Measurements from ENCODE around the gene RXRA. TPM values are rescaled to one million over a fixed set of nuclear protein-coding genes. Genes with fewer than 3 reads are reported as not detected.

Gene RXRA
- total RNA-seq, 1 experiment from 2014 or later, result 29.9 TPM

- H3K23me2 ChIP-seq (ENCODE audit: insufficient read length, low read depth, low read length, poor library complexity, severe bottlenecking), result no peaks in the 10 kb centered on the region
- no peaks in the 10 kb centered on the region for H3K27me3 ChIP-seq (ENCODE audit: insufficient read depth, low read length)
- H3K4me1 Mint-ChIP-seq, result peaks cover 4 to 16% of the 10 kb centered on the region in 2 experiments
- H2BK120ac ChIP-seq (ENCODE audit: low read depth, low read length, poor library complexity, severe bottlenecking), result no peak overlapping the region
- no peaks in the 10 kb centered on the region for H3K4me1 ChIP-seq (ENCODE audit: insufficient read depth, low read length)
- no peak overlapping the region for H2BK15ac ChIP-seq (ENCODE audit: low read depth, low read length)
- peaks cover 5% of the 10 kb centered on the region for H3K27me3 Mint-ChIP-seq (ENCODE audit: low read depth)
- H3K18ac ChIP-seq (ENCODE audit: insufficient read length, low read depth, low read length), result no peak overlapping the region
- no peak overlapping the region for H2BK20ac ChIP-seq (ENCODE audit: low read depth, low read length, poor library complexity, severe bottlenecking)
- peak overlapping the region in 1 of 3 experiments; percentile 68; a peak in 2 of 7 replicates for H3K27ac Mint-ChIP-seq
- no peak overlapping the region for H3K4me2 ChIP-seq (ENCODE audit: insufficient read depth, insufficient read length, low read length)
- no peak overlapping the region for H3T11ph ChIP-seq (ENCODE audit: low read length)
- no peak overlapping the region for H3K56ac ChIP-seq (ENCODE audit: insufficient read length, low read depth, low read length)
- no peaks in the 10 kb centered on the region for H3K9me3 ChIP-seq (ENCODE audit: control insufficient read depth, low read depth, low read length)
- H2BK12ac ChIP-seq (ENCODE audit: insufficient read length, low read depth, low read length), result no peak overlapping the region
- no peaks in the 10 kb centered on the region for H3K36me3 Mint-ChIP-seq (ENCODE audit: insufficient read depth in 1 of 3, low read depth in 3 of 3)
- no peaks in the 10 kb centered on the region for H4K20me1 ChIP-seq (ENCODE audit: control insufficient read depth, insufficient read depth, insufficient read length)
- H3K9me3 Mint-ChIP-seq, result no peaks in the 10 kb centered on the region
- H3K27ac ChIP-seq (ENCODE audit: insufficient read length, low read depth, low read length), result no peak overlapping the region
- H3K79me2 ChIP-seq (ENCODE audit: insufficient read depth, low read length), result no peaks in the 10 kb centered on the region
- DNase-seq, result no peak
- no CpG with 5 or more reads among the region's 7 CpGs for WGBS (ENCODE audit: extremely low coverage, insufficient read length, low lambda C conversion rate)
- H2BK5ac ChIP-seq (ENCODE audit: insufficient read length, low read length), result no peak overlapping the region
- no peak overlapping the region for H4K8ac ChIP-seq (replicated peaks; ENCODE audit: insufficient read length, low read depth, low read length)
- no peak for TF ChIP-seq CTCF (conservative IDR thresholded peaks at IDR 0.05)
- H3K23ac ChIP-seq (ENCODE audit: insufficient read length, low read depth, low read length), result no peak overlapping the region
- no peak overlapping the region for H4K5ac ChIP-seq (ENCODE audit: insufficient read length, low read depth, low read length)
- no peak overlapping the region for H2AFZ ChIP-seq (ENCODE audit: low read length)
- no peak overlapping the region for H3K14ac ChIP-seq (ENCODE audit: insufficient read depth, low read length)
- no peak overlapping the region for H2AK5ac ChIP-seq (ENCODE audit: insufficient read length, low read length)
- H4K91ac ChIP-seq (ENCODE audit: insufficient read length, low read depth, low read length), result no peak overlapping the region
- no peak overlapping the region for H3K9ac ChIP-seq (ENCODE audit: extremely low read depth, insufficient read length, low read length)
- no peak overlapping the region for H3K4ac ChIP-seq (ENCODE audit: low read depth, low read length)
- H3K4me3 Mint-ChIP-seq, result no peak overlapping the region
- H3K79me1 ChIP-seq (ENCODE audit: insufficient read depth, low read depth, low read length, poor library complexity, severe bottlenecking), result no peaks in the 10 kb centered on the region
Observed at GRCh38 chr9:134299883-134300282, 26.4 kb upstream of the RXRA start.
